ENCODE measurements around the gene HELQ. TPM values are rescaled to one million over a fixed set of nuclear protein-coding genes. Genes with fewer than 3 reads are reported as not detected.
A peak's percentile ranks its signal among the peaks of the same experiment; 100 is the strongest.

Gene HELQ
- total and polyA plus RNA-seq, 2 of the 13 experiments (the other 11 are each of a cell fraction or from before 2014, with no cell fraction given) = 6.6 to 10.8 TPM

GRCh38 chr4:83484500-83485461 is 29.2 kb upstream of the HELQ start, which contains the start of gene ABRAXAS1 (continued):
- TF ChIP-seq SIN3A (IDR thresholded peaks at IDR 0.05; ENCODE audit: borderline replicate concordance, low read depth, low read length) (peak; percentile 88; the same call in 1 of the 2 replicates), ZC3H13 (CRISPR knock-in tag; IDR thresholded peaks at IDR 0.05) (peak; percentile 64; the same call in 1 of the 2 replicates), ZNF883 (CRISPR knock-in tag; IDR thresholded peaks at IDR 0.05; ENCODE audit: not compliant biosample characterization) (peak; percentile 96), IRF2 (CRISPR knock-in tag; IDR thresholded peaks at IDR 0.05) (peak; percentile 65), MXI1 (IDR thresholded peaks at IDR 0.05; ENCODE audit: borderline replicate concordance, low read depth, low read length) (peak; percentile 59; the same call in 1 of the 3 replicates), STAT5B (CRISPR knock-in tag; IDR thresholded peaks at IDR 0.05) (no peak), FOSL2 (CRISPR knock-in tag; IDR thresholded peaks at IDR 0.05) (peak; percentile 29), RBM22 (optimal IDR thresholded peaks at IDR 0.05; ENCODE audit: low read length) (no peak), HMG20A (CRISPR knock-in tag; IDR thresholded peaks at IDR 0.05; ENCODE audit: borderline replicate concordance) (no peak), ZSCAN30 (CRISPR knock-in tag; IDR thresholded peaks at IDR 0.05) (no peak), ARID3A (IDR thresholded peaks at IDR 0.05; ENCODE audit: low read depth, low read length) (no peak), ARID4A (CRISPR knock-in tag; IDR thresholded peaks at IDR 0.05; ENCODE audit: borderline replicate concordance) (peak; percentile 92), TCF12 (IDR thresholded peaks at IDR 0.05) (no peak), TCF12 (CRISPR knock-in tag; IDR thresholded peaks at IDR 0.05) (no peak), CEBPB (IDR thresholded peaks at IDR 0.05; ENCODE audit: borderline replicate concordance, low read depth, low read length) (no peak), JARID2 (CRISPR knock-in tag; IDR thresholded peaks at IDR 0.05; ENCODE audit: insufficient replicate concordance) (no peak), TFDP2 (CRISPR knock-in tag; IDR thresholded peaks at IDR 0.05) (peak; percentile 79), ZBTB37 (CRISPR knock-in tag; IDR thresholded peaks at IDR 0.05) (no peak), ZNF253 (CRISPR knock-in tag; IDR thresholded peaks at IDR 0.05; ENCODE audit: borderline replicate concordance) (peak; percentile 87; the same call in 1 of the 2 replicates), THYN1 (CRISPR knock-in tag; IDR thresholded peaks at IDR 0.05; ENCODE audit: borderline replicate concordance, low read depth) (no peak)
